HepG2 (cell line): ENCODE measurements around the gene TBC1D10A. TPM values are rescaled to one million over a fixed set of nuclear protein-coding genes. Genes with fewer than 3 reads are reported as not detected.

Source experiments
- ATAC-seq: fragments of 200-7000 bp; cut with Tn5 transposase; 3 replicates; pipeline ENCODE4 v1.9.1; 2020; ENCODE audit warnings: mild to moderate bottlenecking, moderate library complexity
- BruUV-seq: library from RNA; stranded (reverse); fragments of 400-500 nt; replicated peaks from 2 replicates; lab custom pipeline; 2021; lab: Mats Ljungman, UMichigan
- CTCF ChIA-PET: fragments of 300-600 bp; formaldehyde crosslinking; extraction: SDS; loops from one replicate; lab custom pipeline; 2021; ENCODE audit warnings: low total read pairs, inconsistent platforms, low intra/inter-chr PET ratio; lab: Yijun Ruan, JAX
- POLR2A ChIA-PET: fragments of 350-600 bp; sonication (Branson Sonifier 250); formaldehyde crosslinking; loops from one replicate; lab custom pipeline; 2020; ENCODE audit warnings: antibody characterized with exemption, inconsistent platforms; lab: Yijun Ruan, JAX
- DNase-seq: peaks from one replicate; pipeline ENCODE4 v3.0.0-alpha.2; 2015; ENCODE audit warnings: low spot score
- FAIRE-seq: peaks from 3 replicates; lab custom pipeline; 2011; peaks lifted over from hg19 to GRCh38; lab: Jason Lieb, UNC
- H2AFZ ChIP-seq: one replicate; pipeline ENCODE4 v1.6.1; 2011; ENCODE audit warnings: low read length, inconsistent platforms
- H3K27ac ChIP-seq: fragments of 300-600 bp; 3 replicates; pipeline ENCODE4 v1.8.0; 2011; ENCODE audit warnings: mixed run types, mild to moderate bottlenecking, mixed read lengths, low read length, inconsistent platforms; ENCODE audit not compliant: insufficient read depth; ENCODE audit errors: extremely low read length
- H3K27me3 ChIP-seq, 2 experiments: fragments of 200-600 bp in 1 of 2; 2 replicates in 1 of 2; 3 replicates in 1 of 2; pipeline versions ENCODE4 v1.6.0 to v1.8.0; 2011; ENCODE audit warnings: low read length in 2 of 2, mild to moderate bottlenecking in 2 of 2, moderate library complexity in 2 of 2, inconsistent platforms in 1 of 2; ENCODE audit not compliant: insufficient read depth in 2 of 2, control insufficient read depth in 1 of 2
- H3K36me3 ChIP-seq, 2 experiments: fragments of 200-600 bp in 1 of 2; replicated peaks in 1 of 2; 2 replicates in 1 of 2; 3 replicates in 1 of 2; pipeline versions ENCODE4 v1.5.1 to v1.8.0; 2011; ENCODE audit warnings: low read length in 2 of 2, inconsistent platforms in 1 of 2; ENCODE audit not compliant: insufficient read depth in 2 of 2, control insufficient read depth in 1 of 2
- H3K4me1 ChIP-seq: 2 replicates; pipeline ENCODE4 v1.5.1; 2012; ENCODE audit warnings: low read length, inconsistent platforms; ENCODE audit not compliant: insufficient read depth
- H3K4me2 ChIP-seq: 2 replicates; pipeline ENCODE4 v1.6.0; 2011; ENCODE audit warnings: low read depth, low read length, inconsistent platforms
- H3K4me3 ChIP-seq, 3 experiments: fragments of 200-600 bp in 1 of 3; sonication (generic), shearing (Covaris generic) in 1 of 3; replicated peaks in 1 of 3; 2 replicates each; pipeline ENCODE4 v1.5.1; 2011 to 2016; ENCODE audit warnings: low read length in 3 of 3, inconsistent platforms in 2 of 3, low read depth in 2 of 3, mild to moderate bottlenecking in 2 of 3, control low read depth in 1 of 3, mixed read lengths in 1 of 3; ENCODE audit not compliant: insufficient read depth in 1 of 3
- H3K79me2 ChIP-seq: one replicate; pipeline ENCODE4 v1.6.1; 2011; ENCODE audit warnings: low read length, inconsistent platforms; ENCODE audit not compliant: insufficient read depth
- H3K9ac ChIP-seq: 2 replicates; pipeline ENCODE4 v1.6.0; 2011; ENCODE audit warnings: mild to moderate bottlenecking, low read depth, low read length, inconsistent platforms; ENCODE audit not compliant: insufficient read depth
- H3K9me3 ChIP-seq: 2 replicates; pipeline ENCODE4 v1.5.1; 2012; ENCODE audit warnings: mild to moderate bottlenecking, low read length
- H4K20me1 ChIP-seq: 2 replicates; pipeline ENCODE4 v1.6.0; 2011; ENCODE audit warnings: inconsistent platforms, mild to moderate bottlenecking, low read length, moderate library complexity; ENCODE audit not compliant: insufficient read depth
- ASH2L ChIP-seq: fragments of 300-600, 200-600 bp; sonication (generic); IDR thresholded peaks from 2 replicates; pipeline ENCODE4 v1.7.0; 2017; ENCODE audit warnings: low read depth, mild to moderate bottlenecking, moderate library complexity, mixed read lengths, low read length; ENCODE audit not compliant: insufficient read length
- GABPA ChIP-seq, 2 experiments: IDR thresholded peaks; 2 replicates each; pipeline ENCODE4 v1.6.1; 2011 to 2016; ENCODE audit warnings: low read depth in 2 of 2, low read length in 1 of 2, missing biosample characterization in 1 of 2, missing genetic modification characterization in 1 of 2
- GLI4 ChIP-seq: sonication (generic); formaldehyde crosslinking; IDR thresholded peaks from 2 replicates; pipeline ENCODE4 v1.5.1; 2020; ENCODE audit warnings: missing genetic modification reagents, mild to moderate bottlenecking, moderate library complexity, borderline replicate concordance
- MED13 ChIP-seq: sonication (generic); formaldehyde crosslinking; IDR thresholded peaks from 2 replicates; pipeline ENCODE4 v1.5.0; 2020; ENCODE audit warnings: missing genetic modification reagents
- NCOA1 ChIP-seq: sonication (generic); formaldehyde crosslinking; IDR thresholded peaks from 2 replicates; pipeline ENCODE4 v1.9.0; 2021; ENCODE audit warnings: missing genetic modification reagents
- TFDP2 ChIP-seq: sonication (generic); formaldehyde crosslinking; IDR thresholded peaks from 2 replicates; pipeline ENCODE4 v1.4.0; 2020; ENCODE audit warnings: missing genetic modification reagents
- TRIM22 ChIP-seq: fragments of 450-650 bp; IDR thresholded peaks from 2 replicates; pipeline ENCODE4 v1.6.1; 2017
- ZBTB4 ChIP-seq: sonication (generic); formaldehyde crosslinking; IDR thresholded peaks from 2 replicates; pipeline ENCODE4 v1.4.0; 2020; ENCODE audit warnings: missing genetic modification reagents, mild to moderate bottlenecking, borderline replicate concordance
- ZFY ChIP-seq: sonication (generic); formaldehyde crosslinking; IDR thresholded peaks from 2 replicates; pipeline ENCODE4 v1.4.0; 2020; ENCODE audit warnings: missing genetic modification reagents
- ZMAT5 ChIP-seq: sonication (generic); formaldehyde crosslinking; IDR thresholded peaks from 2 replicates; pipeline ENCODE4 v1.5.0; 2020; ENCODE audit warnings: mild to moderate bottlenecking, low read depth, missing genetic modification reagents, borderline replicate concordance
- ZMYM3 ChIP-seq: sonication (generic); formaldehyde crosslinking; IDR thresholded peaks from 2 replicates; pipeline ENCODE4 v1.5.1; 2020; ENCODE audit warnings: mild to moderate bottlenecking, missing genetic modification reagents
- ZNF292 ChIP-seq: sonication (generic); formaldehyde crosslinking; IDR thresholded peaks from 2 replicates; pipeline ENCODE4 v1.8.1; 2022; ENCODE audit warnings: mild to moderate bottlenecking, low read depth, missing genetic modification reagents, borderline replicate concordance
- ZNF431 ChIP-seq: sonication (generic); formaldehyde crosslinking; IDR thresholded peaks from 2 replicates; pipeline ENCODE4 v1.9.0; 2022; ENCODE audit warnings: missing genetic modification reagents, low read depth, mild to moderate bottlenecking, borderline replicate concordance
- ZNF577 ChIP-seq: sonication (generic); formaldehyde crosslinking; IDR thresholded peaks from 2 replicates; pipeline ENCODE4 v1.4.0; 2020; ENCODE audit warnings: mild to moderate bottlenecking, low read depth, missing genetic modification reagents, borderline replicate concordance
- ZNF629 ChIP-seq: sonication (generic); formaldehyde crosslinking; conservative IDR thresholded peaks from 2 replicates; pipeline ENCODE4 v1.5.0; 2020; ENCODE audit warnings: missing genetic modification reagents
- ZNF652 ChIP-seq: IDR thresholded peaks from 2 replicates; pipeline ENCODE4 v1.6.1; 2016; ENCODE audit warnings: low read depth, borderline replicate concordance
- WGBS: methylation state at CpG from one replicate; pipeline ENCODE4 v1.1.6; 2017; ENCODE audit warnings: low lambda C conversion rate; 5-methylcytosine and 5-hydroxymethylcytosine counted together
- in situ Hi-C: cut with HindIII; loops from 2 replicates; pipeline ENCODE4 v1.10.0; 2017; ENCODE audit warnings: low pct_unique_long_range_greater_than_20kb; ENCODE audit not compliant: extremely low pct_ligation_motif_present
- intact Hi-C: fragments of 100-400 bp; cut with micrococcal nuclease; formaldehyde crosslinking; loops from one replicate; pipeline ENCODE4 v1.10.0; 2022; ENCODE audit not compliant: unreplicated experiment
- polyA plus RNA-seq, 8 experiments: library from polyadenylated mRNA; depleted of rRNA in 3 of 8; stranded (reverse) in 7 of 8; unstranded in 1 of 8; fragments of >200 nt; fragmentation: Illumina TruSeq in 4 of 8; extraction: Trizol in 4 of 8; gene quantifications; 2 replicates each; pipeline versions ENCODE4 v1.2.1 to v1.2.3, GENCODE V29; 2011 to 2016; ENCODE audit warnings: low read depth in 4 of 8, missing spikeins in 1 of 8, mixed read lengths in 1 of 8; ENCODE audit not compliant: insufficient read depth in 1 of 8
- total RNA-seq, 5 experiments: library from RNA; depleted of rRNA; stranded (reverse); fragments of >200 nt; fragmentation: Illumina TruSeq; extraction: Trizol; gene quantifications; 2 replicates each; pipeline ENCODE4 v1.2.3, GENCODE V29; 2016; ENCODE audit warnings: low read depth in 1 of 5

TBC1D10A gene
- total and polyA plus RNA-seq, 2 of the 13 experiments (the other 11 are each of a cell fraction or from before 2014, with no cell fraction given), result 4.2 to 4.9 TPM

- TF ChIP-seq ZNF431 (CRISPR knock-in tag), result no peak
- peak; percentile 86 for TF ChIP-seq ZFY (CRISPR knock-in tag)
- TF ChIP-seq ASH2L, result peak; percentile 43
- TF ChIP-seq ZNF652 (CRISPR knock-in tag), result no peak
- TF ChIP-seq NCOA1 (CRISPR knock-in tag), result no peak
- no peak for TF ChIP-seq ZMYM3 (CRISPR knock-in tag)
- no peak for TF ChIP-seq GLI4 (CRISPR knock-in tag)
- no peak for TF ChIP-seq ZNF292 (CRISPR knock-in tag)
- no peak for TF ChIP-seq ZNF629 (CRISPR knock-in tag)
- TF ChIP-seq TRIM22, result no peak
These were observed at the start of gene TBC1D10A (continued) for GRCh38 chr22:30326706-30327362.

GRCh38 chr22:30375312-30375849, 48.6 kb upstream of the TBC1D10A start:
- intact Hi-C loops (no loop called here), in situ Hi-C loops (loop anchor here (25.0 kb wide), 1 partner anchor 263 kb away; no protein-coding TSS in a partner anchor)
- Histone ChIP-seq H4K20me1 (no peaks in the 10 kb centered on the region), H3K9me3 (no peaks in the 10 kb centered on the region), H3K36me3 (no peaks in the 10 kb centered on the region; a peak in 1 of 5 replicates), H2AFZ (no peak overlapping the region), H3K9ac (no peak overlapping the region), H3K27me3 (no peaks in the 10 kb centered on the region), H3K4me2 (no peak overlapping the region), H3K79me2 (no peaks in the 10 kb centered on the region), H3K4me3 (no peak overlapping the region), H3K4me1 (no peaks in the 10 kb centered on the region), H3K27ac (no peak overlapping the region)
- ChIA-PET CTCF (no interaction called here), POLR2A (interaction anchor here (1.8 kb wide), 1 partner anchor 19 kb away, joined by 9 read pairs; the partner anchor contains the start of genes CCDC157 and SF3A1)
- ATAC-seq (no peak), DNase-seq (no peak), FAIRE-seq (no peak)
- 76% methylated on average over 6 of the region's 13 CpGs for WGBS
- no TSS peak for BruUV-seq
- no peak for TF ChIP-seq ZBTB4
- TF ChIP-seq ZMAT5 (CRISPR knock-in tag), result no peak
- no peak for TF ChIP-seq GABPA (IDR thresholded peaks at IDR 0.05; ENCODE audit: low read depth, low read length)
- TF ChIP-seq GABPA (CRISPR knock-in tag; IDR thresholded peaks at IDR 0.05; ENCODE audit: low read depth), result no peak
- no peak for TF ChIP-seq TFDP2
- no peak for TF ChIP-seq MED13 (CRISPR knock-in tag)
- no peak for TF ChIP-seq ZNF577 (CRISPR knock-in tag)
